Measurements from ENCODE around the gene GBGT1. TPM values are rescaled to one million over a fixed set of nuclear protein-coding genes. Genes with fewer than 3 reads are reported as not detected.

GBGT1 gene
- polyA plus RNA-seq, 4 donors, result 1.8 to 4.7 (median 2.4) TPM

- DNase-seq (ENCODE audit: low read depth in 4 of 4, low spot score in 3 of 4), result no peak
Measured at GRCh38 chr9:133104718-133105460, 58.8 kb downstream of the GBGT1 start.

GRCh38 chr9:133103987-133104505 lies 59.7 kb downstream of the GBGT1 start:
- no peak for DNase-seq (ENCODE audit: low read depth in 4 of 4, low spot score in 3 of 4)

GRCh38 chr9:133103183-133103986 lies 60.3 kb downstream of the GBGT1 start:
- no peak for DNase-seq (ENCODE audit: low read depth in 4 of 4, low spot score in 3 of 4)

Other genes starting within 250 kb of the GBGT1 start
- 10 to 100 TPM; 38.2 to 59.5 (median 45.5) TPM for gene TSC1, start 219.3 kb downstream of the GBGT1 start, polyA plus RNA-seq (ENCODE audit: insufficient read length in 4 of 4)
- gene GFI1B, start 185.2 kb downstream of the GBGT1 start, polyA plus RNA-seq (ENCODE audit: insufficient read length in 4 of 4), result 1 to 10 TPM in 1 of 4 donors, under 1 TPM in 3; 0.39 to 1.3 (median 0.70) TPM
- gene GTF3C5, start 132.9 kb downstream of the GBGT1 start, polyA plus RNA-seq (ENCODE audit: insufficient read length in 4 of 4), result 10 to 100 TPM; 53.2 to 79.9 (median 64.2) TPM
- 1 to 10 TPM; 2.0 to 5.6 (median 4.8) TPM for gene CEL, start 101.9 kb downstream of the GBGT1 start, polyA plus RNA-seq (ENCODE audit: insufficient read length in 4 of 4)
- 10 to 100 TPM; 28.5 to 39.6 (median 33.9) TPM for gene RALGDS, start 42.7 kb downstream of the GBGT1 start, polyA plus RNA-seq (ENCODE audit: insufficient read length in 4 of 4)
- gene OBP2B, start 45.3 kb upstream of the GBGT1 start, polyA plus RNA-seq (ENCODE audit: insufficient read length in 4 of 4), result under 1 TPM in 2 of 4 donors, not detected in 2; 0.29 to 0.32 TPM
- 10 to 100 TPM in 3 of 4 donors, 1 to 10 TPM in 1; 3.0 to 29.2 (median 15.2) TPM for gene ABO, start 111.3 kb upstream of the GBGT1 start, polyA plus RNA-seq (ENCODE audit: insufficient read length in 4 of 4)
- gene SURF6, start 172.3 kb upstream of the GBGT1 start, polyA plus RNA-seq (ENCODE audit: insufficient read length in 4 of 4), result 10 to 100 TPM; 21.1 to 36.9 (median 26.7) TPM
- 10 to 100 TPM; 24.2 to 29.9 (median 24.8) TPM for gene MED22, start 184.2 kb upstream of the GBGT1 start, polyA plus RNA-seq (ENCODE audit: insufficient read length in 4 of 4)
- 1,000 to 10,000 TPM; 2,222 to 2,557 (median 2,398) TPM for gene RPL7A, start 184.3 kb upstream of the GBGT1 start, polyA plus RNA-seq (ENCODE audit: insufficient read length in 4 of 4)
- 10 to 100 TPM; 22.0 to 50.5 (median 38.9) TPM for gene SURF1, start 192.6 kb upstream of the GBGT1 start, polyA plus RNA-seq (ENCODE audit: insufficient read length in 4 of 4)
- gene SURF2, start 192.6 kb upstream of the GBGT1 start, polyA plus RNA-seq (ENCODE audit: insufficient read length in 4 of 4), result 10 to 100 TPM; 12.4 to 25.6 (median 20.9) TPM
- gene SURF4, start 212.1 kb upstream of the GBGT1 start, polyA plus RNA-seq (ENCODE audit: insufficient read length in 4 of 4), result 100 to 1,000 TPM; 159 to 184 (median 178) TPM
- 1 to 10 TPM; 2.9 to 6.7 (median 4.5) TPM for gene STKLD1, start 212.5 kb upstream of the GBGT1 start, polyA plus RNA-seq (ENCODE audit: insufficient read length in 4 of 4)

All from left renal pelvis (tissue), 4 donors.